GM23338 (cell line): ENCODE results near the gene NDUFAF5. TPM values are rescaled to one million over a fixed set of nuclear protein-coding genes. Genes with fewer than 3 reads are reported as not detected.

Experiments
- ATAC-seq: fragments of 200-7000 bp; cut with Tn5 transposase; 3 replicates; pipeline ENCODE4 v1.9.1; 2020
- DNase-seq: peaks from one replicate; pipeline ENCODE4 v3.0.0-alpha.2; 2015; ENCODE audit warnings: low spot score
- H2AFZ ChIP-seq: fragments of 200-600 bp; sonication (generic); 2 replicates; pipeline ENCODE4 v1.8.0; 2016; ENCODE audit warnings: antibody characterized with exemption, mild to moderate bottlenecking, moderate library complexity
- H3F3A ChIP-seq: fragments of 200-600 bp; sonication (generic); replicated peaks from 2 replicates; pipeline ENCODE4 v1.8.0; 2017; ENCODE audit warnings: antibody characterized with exemption, mixed run types, low read depth
- H3K27ac ChIP-seq: fragments of 200-600 bp; sonication (generic); 2 replicates; pipeline ENCODE4 v1.6.1; 2016; ENCODE audit warnings: low read depth
- H3K27me3 ChIP-seq: fragments of 200-600 bp; sonication (generic); 2 replicates; pipeline ENCODE4 v1.8.0; 2016; ENCODE audit warnings: mild to moderate bottlenecking, mixed run types, moderate library complexity; ENCODE audit not compliant: insufficient read depth
- H3K36me3 ChIP-seq: fragments of 200-600 bp; sonication (generic); 2 replicates; pipeline ENCODE4 v1.8.0; 2016; ENCODE audit warnings: mild to moderate bottlenecking; ENCODE audit not compliant: insufficient read depth
- H3K4me1 ChIP-seq: fragments of 200-600 bp; sonication (generic); 2 replicates; pipeline ENCODE4 v1.8.0; 2016; ENCODE audit warnings: mild to moderate bottlenecking, moderate library complexity; ENCODE audit not compliant: insufficient read depth
- H3K4me2 ChIP-seq: fragments of 200-600 bp; sonication (generic); 2 replicates; pipeline ENCODE4 v1.7.1; 2017; ENCODE audit warnings: mixed run types
- H3K4me3 ChIP-seq: fragments of 200-600 bp; sonication (generic); 2 replicates; pipeline ENCODE4 v1.6.1; 2016; ENCODE audit warnings: mixed run types
- H3K79me2 ChIP-seq: fragments of 200-600 bp; sonication (generic); replicated peaks from 2 replicates; pipeline ENCODE4 v1.8.0; 2017; ENCODE audit warnings: mild to moderate bottlenecking; ENCODE audit not compliant: insufficient read depth
- H3K9me2 ChIP-seq: fragments of 200-600 bp; sonication (generic); 2 replicates; pipeline ENCODE4 v1.8.0; 2017; ENCODE audit not compliant: insufficient read depth
- H4K20me1 ChIP-seq: fragments of 200-600 bp; sonication (generic); replicated peaks from 2 replicates; pipeline ENCODE4 v1.8.0; 2017; ENCODE audit warnings: mild to moderate bottlenecking; ENCODE audit not compliant: insufficient read depth
- H3K27ac Mint-ChIP-seq: 2 replicates; pipeline ENCODE4 v1.8.0; 2020; ENCODE audit warnings: inconsistent platforms, mild to moderate bottlenecking, moderate library complexity, mixed read lengths
- H3K27me3 Mint-ChIP-seq: 3 replicates; pipeline ENCODE4 v1.8.0; 2022; ENCODE audit warnings: low read depth, mild to moderate bottlenecking, moderate library complexity, mixed read lengths, inconsistent platforms; ENCODE audit not compliant: insufficient read depth, poor library complexity
- H3K36me3 Mint-ChIP-seq: 3 replicates; pipeline ENCODE4 v1.8.0; 2021; ENCODE audit warnings: low read depth, mild to moderate bottlenecking, inconsistent platforms, moderate library complexity, mixed read lengths
- H3K4me1 Mint-ChIP-seq: 3 replicates; pipeline ENCODE4 v1.8.0; 2020; ENCODE audit warnings: mild to moderate bottlenecking, inconsistent platforms, mixed read lengths
- H3K4me3 Mint-ChIP-seq: 3 replicates; pipeline ENCODE4 v1.8.0; 2021; ENCODE audit warnings: moderate library complexity, mild to moderate bottlenecking, inconsistent platforms, mixed read lengths
- H3K9me3 Mint-ChIP-seq: 3 replicates; pipeline ENCODE4 v1.8.0; 2020; ENCODE audit warnings: moderate library complexity, mild to moderate bottlenecking, inconsistent platforms, mixed read lengths
- CTCF ChIP-seq, 2 experiments: fragments of 200-600 bp in 1 of 2; sonication (generic) in 1 of 2; conservative IDR thresholded peaks; 2 replicates each; pipeline versions ENCODE4 v1.5.1 to v1.6.1; 2016 to 2017; ENCODE audit warnings: antibody characterized with exemption in 2 of 2, low read depth in 2 of 2, mild to moderate bottlenecking in 2 of 2, moderate library complexity in 1 of 2
- EZH2 ChIP-seq: fragments of 200-600 bp; sonication (generic); IDR thresholded peaks from one replicate; pipeline ENCODE4 v1.8.0; 2017; ENCODE audit warnings: antibody characterized with exemption, mild to moderate bottlenecking, low read depth; ENCODE audit not compliant: unreplicated experiment
- REST ChIP-seq: IDR thresholded peaks from one replicate; pipeline ENCODE4 v1.6.1; 2018; ENCODE audit warnings: antibody characterized with exemption; ENCODE audit not compliant: unreplicated experiment
- polyA plus RNA-seq: library from polyadenylated mRNA; unstranded; fragments of >200 nt; fragmentation: Nextera tagmentation; extraction: Ambion mirVana; gene quantifications from 2 replicates; pipeline ENCODE4 v1.2.1, GENCODE V29; 2016
- total RNA-seq: library from RNA; depleted of rRNA; stranded (reverse); fragments of >200 nt; shearing (Covaris generic); gene quantifications from 2 replicates; pipeline ENCODE4 v1.2.3, GENCODE V29; 2014

Gene NDUFAF5
- total and polyA plus RNA-seq, 2 experiments from 2014 or later, result 18.0 to 33.0 TPM

GRCh38 chr20:13771853-13772453 is 12.9 kb upstream of the NDUFAF5 start:
- H3K4me1 ChIP-seq, result no peaks in the 10 kb centered on the region
- H3K4me3 ChIP-seq, result no peak overlapping the region
- Mint-ChIP-seq H3K9me3 (no peaks in the 10 kb centered on the region), H3K4me3 (no peak overlapping the region), H3K27ac (no peak overlapping the region), H3K36me3 (peaks cover 82% of the 10 kb centered on the region), H3K27me3 (peaks cover under 1% of the 10 kb centered on the region), H3K4me1 (no peaks in the 10 kb centered on the region)
- no peaks in the 10 kb centered on the region for H3K9me2 ChIP-seq
- TF ChIP-seq EZH2, result no peak
- peak in 1 of 2 experiments; percentile 68; a peak in 3 of 4 replicates for TF ChIP-seq CTCF (conservative IDR thresholded peaks at IDR 0.05; ENCODE audit: low read depth in 2 of 2)
- peaks cover 75% of the 10 kb centered on the region for H3K36me3 ChIP-seq
- H3K27me3 ChIP-seq, result no peaks in the 10 kb centered on the region
- no peak overlapping the region for H3K27ac ChIP-seq
- no peak overlapping the region for H3K4me2 ChIP-seq
- no peak overlapping the region for H2AFZ ChIP-seq
- no peak for ATAC-seq
- no peaks in the 10 kb centered on the region for H3F3A ChIP-seq
- H3K79me2 ChIP-seq, result 0 out of 2 replicates have a peak, but pooled peaks cover 3% of the 10 kb centered on the region
- peak; percentile 55 for DNase-seq
- 0 out of 2 replicates have a peak, but pooled peaks cover 5% of the 10 kb centered on the region for H4K20me1 ChIP-seq

- Mint-ChIP-seq H3K4me3 (no peak overlapping the region), H3K9me3 (no peaks in the 10 kb centered on the region), H3K27ac (no peak overlapping the region), H3K4me1 (no peaks in the 10 kb centered on the region), H3K36me3 (peaks cover 81% of the 10 kb centered on the region), H3K27me3 (no peaks in the 10 kb centered on the region)
- H3K36me3 ChIP-seq, result peaks cover 75% of the 10 kb centered on the region
- H3K79me2 ChIP-seq, result 0 out of 2 replicates have a peak, but pooled peaks cover 6% of the 10 kb centered on the region
- no peaks in the 10 kb centered on the region for H3K4me1 ChIP-seq
- H4K20me1 ChIP-seq, result 0 out of 2 replicates have a peak, but pooled peaks cover 5% of the 10 kb centered on the region
- H3K4me2 ChIP-seq, result no peak overlapping the region
- TF ChIP-seq REST, result no peak
- no peaks in the 10 kb centered on the region for H3F3A ChIP-seq
- H2AFZ ChIP-seq, result no peak overlapping the region
- no peak overlapping the region for H3K4me3 ChIP-seq
- H3K27me3 ChIP-seq, result no peaks in the 10 kb centered on the region
- no peak for DNase-seq
- H3K9me2 ChIP-seq, result no peaks in the 10 kb centered on the region
- H3K27ac ChIP-seq, result no peak overlapping the region
- ATAC-seq, result no peak
These were observed 12.3 kb upstream of the NDUFAF5 start for GRCh38 chr20:13772529-13772928.
